BE2C (cell line): ENCODE measurements around the gene PHLDB1.

Experiments used
- DNase-seq: peaks from one replicate; pipeline ENCODE4 v3.0.0-alpha.2; 2020
- H3K27me3 ChIP-seq: fragments of 250-450 bp; sonication (Bioruptor Pico); 2 replicates; pipeline ENCODE4 v1.5.1; 2020; ENCODE audit warnings: mild to moderate bottlenecking
- H3K36me3 ChIP-seq: fragments of 250-450 bp; sonication (Bioruptor Pico); 2 replicates; pipeline ENCODE4 v1.5.1; 2020; ENCODE audit warnings: mild to moderate bottlenecking
- H3K4me1 ChIP-seq: fragments of 250-450 bp; sonication (Bioruptor Pico); 2 replicates; pipeline ENCODE4 v1.5.1; 2020
- H3K4me3 ChIP-seq: 2 replicates; pipeline ENCODE4 v1.5.1; 2011; ENCODE audit warnings: low read depth, low read length
- H3K9me3 ChIP-seq: fragments of 250-450 bp; sonication (Bioruptor Pico); 2 replicates; pipeline ENCODE4 v1.5.1; 2020
- CTCF ChIP-seq: IDR thresholded peaks from 2 replicates; pipeline ENCODE4 v1.5.1; 2012; ENCODE audit warnings: mild to moderate bottlenecking, low read depth, low read length

PHLDB1 gene

GRCh38 chr11:118604566-118604965 lies 2.8 kb upstream of the PHLDB1 start:
- H3K4me3 ChIP-seq: no peak overlapping the region
- no peaks in the 10 kb centered on the region for H3K9me3 ChIP-seq
- no peak for TF ChIP-seq CTCF
- peaks cover 27% of the 10 kb centered on the region for H3K4me1 ChIP-seq
- no peak for DNase-seq
- H3K36me3 ChIP-seq: peaks cover 31% of the 10 kb centered on the region
- H3K27me3 ChIP-seq: no peaks in the 10 kb centered on the region

GRCh38 chr11:118605116-118605867 lies 2.1 kb upstream of the PHLDB1 start:
- Histone ChIP-seq H3K27me3 (no peaks in the 10 kb centered on the region), H3K4me3 (no peak overlapping the region), H3K4me1 (peaks cover 27% of the 10 kb centered on the region), H3K36me3 (peaks cover 23% of the 10 kb centered on the region), H3K9me3 (no peaks in the 10 kb centered on the region)
- no peak for TF ChIP-seq CTCF
- DNase-seq: peak; percentile 78

- no peak overlapping the region for H3K4me3 ChIP-seq
- no peaks in the 10 kb centered on the region for H3K9me3 ChIP-seq
- H3K4me1 ChIP-seq: peaks cover 27% of the 10 kb centered on the region
- DNase-seq: no peak
- H3K27me3 ChIP-seq: no peaks in the 10 kb centered on the region
- H3K36me3 ChIP-seq: peaks cover 16% of the 10 kb centered on the region
- TF ChIP-seq CTCF: no peak
These were observed 1.1 kb upstream of the PHLDB1 start for GRCh38 chr11:118606157-118606843.

GRCh38 chr11:118606844-118607228 lies 579 bp upstream of the PHLDB1 start:
- no peaks in the 10 kb centered on the region for H3K27me3 ChIP-seq
- DNase-seq: no peak
- peaks cover 27% of the 10 kb centered on the region for H3K4me1 ChIP-seq
- no peaks in the 10 kb centered on the region for H3K9me3 ChIP-seq
- H3K36me3 ChIP-seq: peaks cover 11% of the 10 kb centered on the region
- H3K4me3 ChIP-seq: no peak overlapping the region
- TF ChIP-seq CTCF: no peak

GRCh38 chr11:118608360-118609227 lies 1.2 kb downstream of the PHLDB1 start:
- no peaks in the 10 kb centered on the region for H3K36me3 ChIP-seq
- peaks cover 27% of the 10 kb centered on the region for H3K4me1 ChIP-seq
- peak; percentile 46 for DNase-seq
- TF ChIP-seq CTCF: no peak
- H3K9me3 ChIP-seq: no peaks in the 10 kb centered on the region
- peak overlapping the region; percentile 72 for H3K4me3 ChIP-seq
- H3K27me3 ChIP-seq: no peaks in the 10 kb centered on the region
